ENCODE results near the gene BICC1. TPM values are rescaled to one million over a fixed set of nuclear protein-coding genes. Genes with fewer than 3 reads are reported as not detected.

Gene BICC1
- total RNA-seq, 1 experiment from 2014 or later, result 0.57 TPM

GRCh38 chr10:58846856-58847255 lies 334.2 kb downstream of the BICC1 start:
- Histone ChIP-seq H3K14ac (ENCODE audit: insufficient read depth, low read length) (no peak overlapping the region), H2BK120ac (ENCODE audit: low read depth, low read length, poor library complexity, severe bottlenecking) (no peak overlapping the region), H2AK5ac (ENCODE audit: insufficient read length, low read length) (no peak overlapping the region), H4K5ac (ENCODE audit: insufficient read length, low read depth, low read length) (no peak overlapping the region), H2BK15ac (ENCODE audit: low read depth, low read length) (no peak overlapping the region), H3K27me3 (ENCODE audit: insufficient read depth, low read length) (no peaks in the 10 kb centered on the region), H3K4me2 (ENCODE audit: insufficient read depth, insufficient read length, low read length) (no peak overlapping the region), H2BK5ac (ENCODE audit: insufficient read length, low read length) (no peak overlapping the region), H3K27ac (ENCODE audit: insufficient read length, low read depth, low read length) (no peak overlapping the region), H2BK12ac (ENCODE audit: insufficient read length, low read depth, low read length) (no peak overlapping the region), H4K8ac (replicated peaks; ENCODE audit: insufficient read length, low read depth, low read length) (no peak overlapping the region), H3K4ac (ENCODE audit: low read depth, low read length) (no peak overlapping the region), H3K79me1 (ENCODE audit: insufficient read depth, low read depth, low read length, poor library complexity, severe bottlenecking) (no peaks in the 10 kb centered on the region), H3K9ac (ENCODE audit: extremely low read depth, insufficient read length, low read length) (no peak overlapping the region), H3K56ac (ENCODE audit: insufficient read length, low read depth, low read length) (no peak overlapping the region), H3K23me2 (ENCODE audit: insufficient read length, low read depth, low read length, poor library complexity, severe bottlenecking) (no peaks in the 10 kb centered on the region), H4K20me1 (ENCODE audit: control insufficient read depth, insufficient read depth, insufficient read length) (no peaks in the 10 kb centered on the region), H4K91ac (ENCODE audit: insufficient read length, low read depth, low read length) (no peak overlapping the region), H3K4me1 (ENCODE audit: insufficient read depth, low read length) (no peaks in the 10 kb centered on the region), H3K9me3 (ENCODE audit: control insufficient read depth, low read depth, low read length) (no peaks in the 10 kb centered on the region), H3T11ph (ENCODE audit: low read length) (no peak overlapping the region), H3K23ac (ENCODE audit: insufficient read length, low read depth, low read length) (no peak overlapping the region), H2AFZ (ENCODE audit: low read length) (no peak overlapping the region), H2BK20ac (ENCODE audit: low read depth, low read length, poor library complexity, severe bottlenecking) (no peak overlapping the region), H3K79me2 (ENCODE audit: insufficient read depth, low read length) (no peaks in the 10 kb centered on the region), H3K18ac (ENCODE audit: insufficient read length, low read depth, low read length) (no peak overlapping the region)
- DNase-seq, result no peak
- WGBS (ENCODE audit: extremely low coverage, insufficient read length, low lambda C conversion rate), result no CpG with 5 or more reads among the region's 3 CpGs
- Mint-ChIP-seq H3K27me3 (ENCODE audit: low read depth) (no peaks in the 10 kb centered on the region; the same call in 1 of the 2 replicates), H3K9me3 (no peaks in the 10 kb centered on the region), H3K4me1 (peaks cover 9 to 10% of the 10 kb centered on the region in 2 experiments), H3K36me3 (ENCODE audit: insufficient read depth in 1 of 3, low read depth in 3 of 3) (no peaks in the 10 kb centered on the region), H3K4me3 (no peak overlapping the region), H3K27ac (no peak overlapping the region)
- TF ChIP-seq, protein P1, sequence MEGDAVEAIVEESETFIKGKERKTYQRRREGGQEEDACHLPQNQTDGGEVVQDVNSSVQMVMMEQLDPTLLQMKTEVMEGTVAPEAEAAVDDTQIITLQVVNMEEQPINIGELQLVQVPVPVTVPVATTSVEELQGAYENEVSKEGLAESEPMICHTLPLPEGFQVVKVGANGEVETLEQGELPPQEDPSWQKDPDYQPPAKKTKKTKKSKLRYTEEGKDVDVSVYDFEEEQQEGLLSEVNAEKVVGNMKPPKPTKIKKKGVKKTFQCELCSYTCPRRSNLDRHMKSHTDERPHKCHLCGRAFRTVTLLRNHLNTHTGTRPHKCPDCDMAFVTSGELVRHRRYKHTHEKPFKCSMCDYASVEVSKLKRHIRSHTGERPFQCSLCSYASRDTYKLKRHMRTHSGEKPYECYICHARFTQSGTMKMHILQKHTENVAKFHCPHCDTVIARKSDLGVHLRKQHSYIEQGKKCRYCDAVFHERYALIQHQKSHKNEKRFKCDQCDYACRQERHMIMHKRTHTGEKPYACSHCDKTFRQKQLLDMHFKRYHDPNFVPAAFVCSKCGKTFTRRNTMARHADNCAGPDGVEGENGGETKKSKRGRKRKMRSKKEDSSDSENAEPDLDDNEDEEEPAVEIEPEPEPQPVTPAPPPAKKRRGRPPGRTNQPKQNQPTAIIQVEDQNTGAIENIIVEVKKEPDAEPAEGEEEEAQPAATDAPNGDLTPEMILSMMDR (conservative IDR thresholded peaks at IDR 0.05), result no peak

Data from H9 (cell line).